Measurements from ENCODE around the gene PSMD1.
"Not testable (repeated sequence)": the region's sequence is repeated elsewhere in the genome, so short reads cannot be mapped to it uniquely, and the experiment has no call there.

PSMD1 gene

GRCh38 chr2:231128541-231128940 is 71.9 kb downstream of the PSMD1 start:
- Histone ChIP-seq H3K36me3 (ENCODE audit: control insufficient read depth, insufficient read depth, low read length) (no peaks in the 10 kb centered on the region), H3K9me3 (ENCODE audit: control insufficient read depth, low read length) (no peaks in the 10 kb centered on the region), H3K27me3 (ENCODE audit: control insufficient read depth, insufficient read depth, low read length, poor library complexity, severe bottlenecking) (no peaks in the 10 kb centered on the region), H3K4me3 (ENCODE audit: insufficient read depth, low read depth, low read length) (no peak overlapping the region), H3K4me1 (ENCODE audit: control insufficient read depth, insufficient read depth, low read length) (peaks cover 5% of the 10 kb centered on the region), H3K27ac (ENCODE audit: insufficient read depth, low read depth, low read length, poor library complexity, severe bottlenecking) (no peak overlapping the region)

DNA sequence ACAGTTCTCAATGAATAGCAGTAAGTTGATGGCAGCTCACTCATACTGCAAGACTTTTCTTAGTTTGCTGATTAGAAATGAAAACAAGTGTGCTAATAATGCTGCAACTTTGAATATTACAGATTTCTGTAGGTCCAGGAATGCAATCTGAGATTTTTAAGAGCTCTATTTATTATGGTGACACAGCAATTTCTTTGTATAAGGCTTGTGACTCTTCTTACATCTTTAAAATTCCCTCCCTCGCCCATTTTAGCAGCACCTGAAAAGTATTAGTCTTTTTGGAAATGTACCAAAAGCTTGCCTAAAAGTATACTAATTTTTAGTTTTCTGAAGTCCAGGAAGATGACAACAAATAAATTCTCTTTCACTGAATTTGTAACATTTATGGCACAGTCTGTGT is 72.5 kb downstream of the PSMD1 start:
- Histone ChIP-seq H3K27me3 (ENCODE audit: control insufficient read depth, insufficient read depth, low read length, poor library complexity, severe bottlenecking) (no peaks in the 10 kb centered on the region), H3K36me3 (ENCODE audit: control insufficient read depth, insufficient read depth, low read length) (no peaks in the 10 kb centered on the region), H3K4me3 (ENCODE audit: insufficient read depth, low read depth, low read length) (no peak overlapping the region), H3K4me1 (ENCODE audit: control insufficient read depth, insufficient read depth, low read length) (peaks cover 5% of the 10 kb centered on the region), H3K27ac (ENCODE audit: insufficient read depth, low read depth, low read length, poor library complexity, severe bottlenecking) (no peak overlapping the region), H3K9me3 (ENCODE audit: control insufficient read depth, low read length) (no peaks in the 10 kb centered on the region)
- whole genome bisulfite sequencing, 2 experiments: 88% methylated on average over 1 of the region's 1 CpG; no CpG with 5 or more reads in 1 of the 2 experiments

DNA sequence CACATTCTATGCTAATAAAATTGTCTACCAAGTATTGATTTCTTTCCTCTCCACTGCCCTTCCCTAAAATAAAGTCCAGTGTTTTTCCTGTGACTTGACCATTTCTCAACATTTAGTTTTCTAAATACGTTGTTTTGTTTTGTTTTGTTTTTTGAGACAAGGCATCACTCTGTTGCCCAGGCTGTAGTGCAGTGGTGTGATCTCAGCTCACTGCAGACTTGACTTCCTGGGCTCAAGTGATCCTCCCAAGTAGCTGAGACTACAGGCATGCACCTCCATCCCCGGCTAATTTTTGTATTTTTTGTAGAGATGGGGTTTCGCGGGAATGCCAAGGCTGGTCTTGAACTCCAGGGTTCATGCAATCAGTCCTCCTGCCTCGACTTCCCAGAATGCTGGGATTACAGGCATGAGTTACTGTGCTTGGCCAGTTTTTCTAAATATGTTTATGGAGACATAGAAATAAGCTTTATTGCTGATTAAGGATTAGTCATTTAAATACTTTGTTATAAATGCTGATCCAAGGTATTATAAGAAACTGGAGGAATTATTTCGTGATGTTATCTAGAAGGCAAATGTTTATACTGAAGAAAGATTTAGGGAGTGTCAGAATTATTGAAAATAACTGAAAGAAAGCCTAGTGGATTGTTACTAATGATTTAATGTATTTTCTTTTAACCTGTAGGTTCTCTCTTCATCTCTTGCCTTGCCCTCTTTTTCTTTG is 73.8 kb downstream of the PSMD1 start:
- Histone ChIP-seq H3K9me3 (ENCODE audit: control insufficient read depth, low read length) (no peaks in the 10 kb centered on the region), H3K4me1 (ENCODE audit: control insufficient read depth, insufficient read depth, low read length) (no peaks in the 10 kb centered on the region), H3K36me3 (ENCODE audit: control insufficient read depth, insufficient read depth, low read length) (no peaks in the 10 kb centered on the region), H3K27ac (ENCODE audit: insufficient read depth, low read depth, low read length, poor library complexity, severe bottlenecking) (no peak overlapping the region), H3K27me3 (ENCODE audit: control insufficient read depth, insufficient read depth, low read length, poor library complexity, severe bottlenecking) (no peaks in the 10 kb centered on the region), H3K4me3 (ENCODE audit: insufficient read depth, low read depth, low read length) (no peak overlapping the region)
- 93 to 95% methylated on average over 6 of the region's 6 CpGs for WGBS, 2 experiments

GRCh38 chr2:231132129-231132528 is 75.5 kb downstream of the PSMD1 start:
- no peaks in the 10 kb centered on the region for H3K27me3 ChIP-seq (ENCODE audit: control insufficient read depth, insufficient read depth, low read length, poor library complexity, severe bottlenecking)
- H3K27ac ChIP-seq (ENCODE audit: insufficient read depth, low read depth, low read length, poor library complexity, severe bottlenecking): no peak overlapping the region
- H3K4me3 ChIP-seq (ENCODE audit: insufficient read depth, low read depth, low read length): no peak overlapping the region
- no peaks in the 10 kb centered on the region for H3K9me3 ChIP-seq (ENCODE audit: control insufficient read depth, low read length)
- no peaks in the 10 kb centered on the region for H3K36me3 ChIP-seq (ENCODE audit: control insufficient read depth, insufficient read depth, low read length)
- 100% methylated on average over 1 of the region's 1 CpG for WGBS, 2 experiments
- no peaks in the 10 kb centered on the region for H3K4me1 ChIP-seq (ENCODE audit: control insufficient read depth, insufficient read depth, low read length)

DNA sequence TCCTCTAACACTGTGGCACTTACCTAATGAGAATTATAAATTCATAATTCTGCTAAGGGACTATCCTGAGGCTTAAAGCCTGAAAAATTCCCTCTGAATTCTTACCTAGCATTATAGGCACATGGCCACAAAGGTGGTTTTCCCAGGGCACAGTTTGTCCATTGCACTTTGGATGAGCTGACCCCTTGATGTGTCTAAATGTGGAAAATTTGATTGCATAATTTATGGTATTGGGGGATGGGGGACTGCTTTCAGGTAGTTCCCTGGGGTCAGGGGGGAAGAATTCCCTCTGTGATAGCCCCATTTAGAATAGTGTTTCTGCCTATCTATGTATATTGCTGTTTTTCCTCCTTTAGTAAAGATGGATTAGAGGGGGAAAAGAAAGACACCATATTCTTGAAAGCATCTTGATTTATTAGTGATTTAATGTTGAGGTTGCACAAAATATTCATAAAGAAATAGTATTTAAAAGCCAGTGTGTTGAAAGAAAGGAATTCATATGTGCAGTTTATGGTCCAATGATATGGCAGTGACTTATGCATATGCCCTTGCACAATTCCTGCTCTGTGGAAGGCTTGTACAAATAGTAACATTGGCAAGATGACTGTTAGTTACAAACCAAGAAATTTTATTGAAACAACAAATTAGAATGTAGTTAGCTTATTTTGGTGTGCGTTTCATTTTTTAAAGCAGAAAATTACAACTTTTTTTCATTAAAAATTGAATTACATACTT is 76.9 kb downstream of the PSMD1 start:
- Histone ChIP-seq H3K4me1 (ENCODE audit: control insufficient read depth, insufficient read depth, low read length) (no peaks in the 10 kb centered on the region), H3K27me3 (ENCODE audit: control insufficient read depth, insufficient read depth, low read length, poor library complexity, severe bottlenecking) (no peaks in the 10 kb centered on the region), H3K9me3 (ENCODE audit: control insufficient read depth, low read length) (no peaks in the 10 kb centered on the region), H3K4me3 (ENCODE audit: insufficient read depth, low read depth, low read length) (no peak overlapping the region), H3K27ac (ENCODE audit: insufficient read depth, low read depth, low read length, poor library complexity, severe bottlenecking) (no peak overlapping the region), H3K36me3 (ENCODE audit: control insufficient read depth, insufficient read depth, low read length) (no peaks in the 10 kb centered on the region)
- WGBS, 2 experiments: no CpG with 5 or more reads among the region's 1 CpG

- no peak overlapping the region for H3K4me3 ChIP-seq (ENCODE audit: insufficient read depth, low read depth, low read length)
- peaks cover 3% of the 10 kb centered on the region for H3K36me3 ChIP-seq (ENCODE audit: control insufficient read depth, insufficient read depth, low read length)
- no peaks in the 10 kb centered on the region for H3K4me1 ChIP-seq (ENCODE audit: control insufficient read depth, insufficient read depth, low read length)
- no peak overlapping the region for H3K27ac ChIP-seq (ENCODE audit: insufficient read depth, low read depth, low read length, poor library complexity, severe bottlenecking)
- 90 to 91% methylated on average over 1 of the region's 1 CpG for WGBS, 2 experiments
- no peaks in the 10 kb centered on the region for H3K9me3 ChIP-seq (ENCODE audit: control insufficient read depth, low read length)
- no peaks in the 10 kb centered on the region for H3K27me3 ChIP-seq (ENCODE audit: control insufficient read depth, insufficient read depth, low read length, poor library complexity, severe bottlenecking)
Observed at GRCh38 chr2:231134910-231135655, 78.4 kb downstream of the PSMD1 start.

- H3K27me3 ChIP-seq (ENCODE audit: control insufficient read depth, insufficient read depth, low read length, poor library complexity, severe bottlenecking): no peaks in the 10 kb centered on the region
- peaks cover 3% of the 10 kb centered on the region for H3K36me3 ChIP-seq (ENCODE audit: control insufficient read depth, insufficient read depth, low read length)
- H3K27ac ChIP-seq (ENCODE audit: insufficient read depth, low read depth, low read length, poor library complexity, severe bottlenecking): no peak overlapping the region
- H3K4me1 ChIP-seq (ENCODE audit: control insufficient read depth, insufficient read depth, low read length): no peaks in the 10 kb centered on the region
- no peaks in the 10 kb centered on the region for H3K9me3 ChIP-seq (ENCODE audit: control insufficient read depth, low read length)
- H3K4me3 ChIP-seq (ENCODE audit: insufficient read depth, low read depth, low read length): no peak overlapping the region
- WGBS, 2 experiments: 93 to 96% methylated on average over 8 of the region's 8 CpGs
Observed at GRCh38 chr2:231138699-231139098, 82.0 kb downstream of the PSMD1 start.

DNA sequence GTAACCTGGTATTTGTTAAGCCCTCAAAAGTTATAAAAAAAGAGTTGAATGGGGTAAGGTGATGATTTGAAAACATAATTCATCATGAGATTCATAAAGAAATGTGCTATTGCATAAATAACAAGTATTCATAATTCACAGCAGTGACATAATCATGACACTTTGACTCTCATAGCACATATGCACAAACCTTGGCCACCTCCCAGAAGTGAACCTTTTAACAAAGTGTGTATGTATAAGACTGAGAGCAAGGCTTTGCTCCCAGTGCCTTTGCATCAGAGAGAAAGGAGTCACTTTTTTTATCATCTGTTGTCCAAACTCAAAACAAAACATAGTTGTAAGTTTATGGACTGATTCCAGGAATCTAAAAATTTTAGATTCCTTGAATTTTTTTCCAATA is 83.1 kb downstream of the PSMD1 start:
- Histone ChIP-seq H3K9me3 (ENCODE audit: control insufficient read depth, low read length) (no peaks in the 10 kb centered on the region), H3K36me3 (ENCODE audit: control insufficient read depth, insufficient read depth, low read length) (peaks cover 3% of the 10 kb centered on the region), H3K4me3 (ENCODE audit: insufficient read depth, low read depth, low read length) (no peak overlapping the region), H3K27ac (ENCODE audit: insufficient read depth, low read depth, low read length, poor library complexity, severe bottlenecking) (no peak overlapping the region), H3K27me3 (ENCODE audit: control insufficient read depth, insufficient read depth, low read length, poor library complexity, severe bottlenecking) (no peaks in the 10 kb centered on the region), H3K4me1 (ENCODE audit: control insufficient read depth, insufficient read depth, low read length) (no peaks in the 10 kb centered on the region)

DNA sequence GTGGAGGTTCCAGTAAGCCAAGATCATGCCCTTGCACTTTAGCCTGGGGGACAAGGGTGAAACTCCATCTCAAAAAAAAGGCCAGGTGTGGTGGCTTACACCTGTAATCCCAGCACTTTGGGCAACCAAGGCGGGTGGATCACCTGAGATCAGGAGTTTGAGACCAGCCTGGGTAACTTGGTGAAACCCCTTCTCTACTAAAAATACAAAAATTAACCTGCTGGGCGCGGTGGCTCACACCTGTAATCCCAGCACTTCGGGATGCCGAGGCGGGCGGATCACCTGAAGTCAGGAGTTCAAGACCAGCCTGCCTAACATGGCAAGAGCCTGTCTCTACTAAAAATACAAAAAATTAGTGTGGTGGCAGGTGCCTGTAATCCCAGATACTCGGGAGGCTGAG is 84.1 kb downstream of the PSMD1 start:
- WGBS, 2 experiments: 95 to 96% methylated on average over 8 of the region's 8 CpGs
- H3K27ac ChIP-seq (ENCODE audit: insufficient read depth, low read depth, low read length, poor library complexity, severe bottlenecking); H3K9me3 ChIP-seq (ENCODE audit: control insufficient read depth, low read length); H3K36me3 ChIP-seq (ENCODE audit: control insufficient read depth, insufficient read depth, low read length); H3K4me1 ChIP-seq (ENCODE audit: control insufficient read depth, insufficient read depth, low read length); H3K27me3 ChIP-seq (ENCODE audit: control insufficient read depth, insufficient read depth, low read length, poor library complexity, severe bottlenecking); H3K4me3 ChIP-seq (ENCODE audit: insufficient read depth, low read depth, low read length): not testable (repeated sequence)

GRCh38 chr2:231144896-231145295 is 88.2 kb downstream of the PSMD1 start:
- H3K36me3 ChIP-seq (ENCODE audit: control insufficient read depth, insufficient read depth, low read length): peaks cover 9% of the 10 kb centered on the region
- H3K27me3 ChIP-seq (ENCODE audit: control insufficient read depth, insufficient read depth, low read length, poor library complexity, severe bottlenecking): no peaks in the 10 kb centered on the region
- H3K9me3 ChIP-seq (ENCODE audit: control insufficient read depth, low read length): no peaks in the 10 kb centered on the region
- H3K4me3 ChIP-seq (ENCODE audit: insufficient read depth, low read depth, low read length): no peak overlapping the region
- 98% methylated on average over 5 of the region's 6 CpGs; no CpG with 5 or more reads in 1 of the 2 experiments for WGBS, 2 experiments
- no peaks in the 10 kb centered on the region for H3K4me1 ChIP-seq (ENCODE audit: control insufficient read depth, insufficient read depth, low read length)
- no peak overlapping the region for H3K27ac ChIP-seq (ENCODE audit: insufficient read depth, low read depth, low read length, poor library complexity, severe bottlenecking)
